PC-9 (cell line): Measurements from ENCODE around the gene KDM4B. TPM values are rescaled to one million over a fixed set of nuclear protein-coding genes. Genes with fewer than 3 reads are reported as not detected.

Source experiments
- BruUV-seq: library from RNA; stranded (reverse); fragments of 400-500 nt; replicated peaks from 2 replicates; lab custom pipeline; 2021; lab: Mats Ljungman, UMichigan
- CTCF ChIA-PET: fragments of 300-600 bp; sonication (Branson Sonifier 250); formaldehyde crosslinking; loops from one replicate; lab custom pipeline; 2022; ENCODE audit warnings: antibody characterized with exemption; lab: Charles Lee
- POLR2A ChIA-PET: fragments of 300-600 bp; sonication (Branson Sonifier 250); formaldehyde crosslinking; loops from one replicate; lab custom pipeline; 2022; ENCODE audit warnings: antibody characterized with exemption; ENCODE audit not compliant: unreplicated experiment; lab: Charles Lee
- DNase-seq, 2 experiments: peaks; one replicate each; pipeline versions ENCODE4 v3.0.0 to v3.0.0-alpha.2; 2015 to 2022; ENCODE audit warnings: mixed read lengths in 1 of 2
- H2AFZ ChIP-seq: fragments of 200-600 bp; sonication (generic); 2 replicates; pipeline ENCODE4 v1.8.1; 2017; ENCODE audit warnings: antibody characterized with exemption
- H3F3A ChIP-seq: fragments of 200-600 bp; sonication (generic); 2 replicates; pipeline ENCODE4 v1.8.1; 2017; ENCODE audit warnings: antibody characterized with exemption, mild to moderate bottlenecking, low read depth; ENCODE audit not compliant: insufficient read depth
- H3K27ac ChIP-seq: fragments of 200-600 bp; sonication (generic); 2 replicates; pipeline ENCODE4 v1.6.1; 2016; ENCODE audit warnings: mixed run types
- H3K27me3 ChIP-seq: fragments of 200-600 bp; sonication (generic); 2 replicates; pipeline ENCODE4 v1.6.1; 2016; ENCODE audit warnings: low read depth, mixed run types; ENCODE audit not compliant: insufficient read depth
- H3K36me3 ChIP-seq: fragments of 200-600 bp; sonication (generic); 2 replicates; pipeline ENCODE4 v1.6.1; 2016; ENCODE audit warnings: low read depth, mixed run types
- H3K4me1 ChIP-seq: fragments of 200-600 bp; sonication (generic); replicated peaks from 2 replicates; pipeline ENCODE4 v1.6.1; 2016; ENCODE audit warnings: mixed run types; ENCODE audit not compliant: insufficient read depth
- H3K4me2 ChIP-seq: fragments of 200-600 bp; sonication (generic); 2 replicates; pipeline ENCODE4 v1.6.1; 2017; ENCODE audit warnings: mixed run types
- H3K4me3 ChIP-seq: fragments of 200-600 bp; sonication (generic); 2 replicates; pipeline ENCODE4 v1.6.1; 2016; ENCODE audit warnings: mixed run types
- H3K79me2 ChIP-seq: fragments of 200-600 bp; sonication (generic); 2 replicates; pipeline ENCODE4 v1.6.1; 2017; ENCODE audit warnings: low read depth, mixed run types
- H3K9me2 ChIP-seq: fragments of 200-600 bp; sonication (generic); 2 replicates; pipeline ENCODE4 v1.8.1; 2017; ENCODE audit warnings: mild to moderate bottlenecking; ENCODE audit not compliant: insufficient read depth
- H3K9me3 ChIP-seq: fragments of 200-600 bp; sonication (generic); 2 replicates; pipeline ENCODE4 v1.8.1; 2016; ENCODE audit warnings: low read depth; ENCODE audit not compliant: insufficient read depth
- H4K20me1 ChIP-seq: fragments of 200-600 bp; sonication (generic); 2 replicates; pipeline ENCODE4 v1.8.1; 2017; ENCODE audit not compliant: insufficient read depth
- CTCF ChIP-seq: fragments of 200-600 bp; sonication (generic); conservative IDR thresholded peaks from 2 replicates; pipeline ENCODE4 v1.6.1; 2017; ENCODE audit warnings: mixed run types, antibody characterized with exemption, mild to moderate bottlenecking, moderate library complexity
- EZH2 ChIP-seq: fragments of 200-600 bp; sonication (generic); IDR thresholded peaks from 2 replicates; pipeline ENCODE4 v1.8.0; 2017; ENCODE audit warnings: antibody characterized with exemption, low read depth
- intact Hi-C: fragments of 100-400 bp; cut with micrococcal nuclease; formaldehyde crosslinking; loops from one replicate; pipeline ENCODE4 v1.10.0; 2022; ENCODE audit not compliant: unreplicated experiment
- total RNA-seq: library from RNA; stranded (reverse); gene quantifications from 2 replicates; pipeline ENCODE4 v1.2.3, GENCODE V29; 2021

The KDM4B gene
- total RNA-seq, 1 experiment from 2014 or later: 19.5 TPM

DNA sequence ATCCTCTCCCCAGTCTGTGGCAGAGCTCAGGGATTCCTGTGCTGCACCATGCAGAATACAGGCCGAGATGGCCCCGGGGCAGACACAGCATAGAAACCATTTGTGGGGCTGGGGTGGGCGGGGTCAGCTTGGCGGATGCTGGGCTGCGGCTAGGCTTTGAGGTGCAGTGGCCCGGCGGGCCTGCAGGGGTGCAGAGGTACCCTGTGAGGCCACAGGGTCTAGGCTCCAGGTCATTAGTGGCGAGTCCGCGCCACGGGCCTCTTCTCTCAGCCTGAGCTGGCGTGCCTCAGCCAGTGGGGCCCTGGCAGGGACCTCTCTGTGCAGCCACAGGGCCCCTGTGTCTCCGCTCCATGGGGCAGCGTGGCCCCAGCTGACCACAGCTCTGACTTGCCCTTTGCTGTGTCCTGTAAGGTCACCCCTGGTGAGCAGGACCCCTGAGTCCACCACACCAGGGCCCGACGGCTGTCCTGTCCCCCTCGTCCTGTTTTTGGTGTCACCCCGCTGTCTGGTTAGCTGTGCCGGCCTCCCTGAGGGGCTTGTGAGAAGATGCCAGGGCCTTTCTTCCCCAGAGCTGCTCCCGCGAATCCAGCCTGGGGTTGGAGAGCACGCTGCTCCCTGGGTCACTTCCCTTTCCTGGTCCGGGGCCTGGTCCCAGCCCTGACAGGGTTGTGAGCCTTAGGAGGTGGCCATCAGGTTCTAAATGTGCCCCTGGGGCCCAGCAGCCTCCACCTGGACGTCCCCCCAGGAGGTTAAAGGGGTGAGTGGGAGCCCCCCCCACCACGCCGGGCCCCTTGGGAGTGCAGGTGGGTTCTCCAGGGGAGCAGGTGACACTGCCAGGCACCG, 12.1 kb downstream of the KDM4B start:
- Histone ChIP-seq H3K4me3 (no peak overlapping the region), H3K4me2 (no peak overlapping the region), H3K9me2 (no peaks in the 10 kb centered on the region), H3K36me3 (no peaks in the 10 kb centered on the region), H2AFZ (no peak overlapping the region), H3K27ac (no peak overlapping the region), H3K79me2 (no peaks in the 10 kb centered on the region), H3F3A (no peaks in the 10 kb centered on the region), H3K4me1 (no peaks in the 10 kb centered on the region), H3K27me3 (no peaks in the 10 kb centered on the region), H3K9me3 (no peaks in the 10 kb centered on the region), H4K20me1 (peaks cover 5% of the 10 kb centered on the region; the same call in 1 of the 2 replicates)
- intact Hi-C loops: no loop called here
- TF ChIP-seq CTCF: no peak
- no peak for TF ChIP-seq EZH2
- BruUV-seq: no TSS peak
- DNase-seq: no peak
- CTCF ChIA-PET: no interaction called here
- POLR2A ChIA-PET: no interaction called here

- H3K9me3 ChIP-seq: no peaks in the 10 kb centered on the region
- H3K79me2 ChIP-seq: no peaks in the 10 kb centered on the region
- CTCF ChIA-PET: no interaction called here
- H3K4me1 ChIP-seq: no peaks in the 10 kb centered on the region
- BruUV-seq: no TSS peak
- POLR2A ChIA-PET: interaction anchor here (0.7 kb wide), 1 partner anchor 613 kb away, joined by 19 read pairs; no protein-coding TSS in a partner anchor
- no peaks in the 10 kb centered on the region for H3K27me3 ChIP-seq
- DNase-seq: no peak
- H3K27ac ChIP-seq: no peak overlapping the region
- no peak overlapping the region for H3K4me2 ChIP-seq
- peaks cover 5% of the 10 kb centered on the region; the same call in 1 of the 2 replicates for H4K20me1 ChIP-seq
- H3K4me3 ChIP-seq: no peak overlapping the region
- no peaks in the 10 kb centered on the region for H3F3A ChIP-seq
- TF ChIP-seq CTCF (no peak), EZH2 (no peak)
- intact Hi-C loops: no loop called here
- no peaks in the 10 kb centered on the region for H3K9me2 ChIP-seq
- no peaks in the 10 kb centered on the region for H3K36me3 ChIP-seq
- H2AFZ ChIP-seq: no peak overlapping the region
Measured at GRCh38 chr19:4981681-4981958, 12.7 kb downstream of the KDM4B start.

GRCh38 chr19:4983346-4984105, 14.6 kb downstream of the KDM4B start:
- H3F3A ChIP-seq: no peaks in the 10 kb centered on the region
- H3K27ac ChIP-seq: no peak overlapping the region
- no peaks in the 10 kb centered on the region for H3K79me2 ChIP-seq
- intact Hi-C loops: no loop called here
- H3K4me3 ChIP-seq: no peak overlapping the region
- no peak overlapping the region for H3K4me2 ChIP-seq
- no peaks in the 10 kb centered on the region for H3K4me1 ChIP-seq
- peaks cover 5% of the 10 kb centered on the region; the same call in 1 of the 2 replicates for H4K20me1 ChIP-seq
- BruUV-seq: no TSS peak
- H3K36me3 ChIP-seq: no peaks in the 10 kb centered on the region
- TF ChIP-seq CTCF (no peak), EZH2 (no peak)
- no peaks in the 10 kb centered on the region for H3K9me2 ChIP-seq
- no peak for DNase-seq
- POLR2A ChIA-PET: no interaction called here
- CTCF ChIA-PET: no interaction called here
- H3K9me3 ChIP-seq: no peaks in the 10 kb centered on the region
- H2AFZ ChIP-seq: no peak overlapping the region
- H3K27me3 ChIP-seq: no peaks in the 10 kb centered on the region
